Measurements from ENCODE around the gene FGR. TPM values are rescaled to one million over a fixed set of nuclear protein-coding genes. Genes with fewer than 3 reads are reported as not detected.
A peak's percentile ranks its signal among the peaks of the same experiment; 100 is the strongest.

Gene FGR
- total and polyA plus RNA-seq, 2 of the 13 experiments (the other 11 are each of a cell fraction or from before 2014, with no cell fraction given): not detected

GRCh38 chr1:27581823-27582243 is 53.2 kb downstream of the FGR start (continued):
- TF ChIP-seq ZBTB4 (CRISPR knock-in tag; IDR thresholded peaks at IDR 0.05; ENCODE audit: borderline replicate concordance) (no peak), NFAT5 (CRISPR knock-in tag; IDR thresholded peaks at IDR 0.05) (no peak), ZNF597 (CRISPR knock-in tag; IDR thresholded peaks at IDR 0.05) (no peak), MAFG (CRISPR knock-in tag; IDR thresholded peaks at IDR 0.05) (no peak), XRCC5 (optimal IDR thresholded peaks at IDR 0.05; ENCODE audit: low read length) (peak; percentile 43), ZNF883 (CRISPR knock-in tag; IDR thresholded peaks at IDR 0.05; ENCODE audit: not compliant biosample characterization) (no peak), BCL6 (CRISPR knock-in tag; IDR thresholded peaks at IDR 0.05) (peak; percentile 66), ZSCAN25 (CRISPR knock-in tag; IDR thresholded peaks at IDR 0.05) (peak; percentile 90), HNF4G (IDR thresholded peaks at IDR 0.05; ENCODE audit: borderline replicate concordance, low read depth, low read length) (peak; percentile 73), HNF4G (CRISPR knock-in tag; IDR thresholded peaks at IDR 0.05; ENCODE audit: borderline replicate concordance, low read depth) (no peak), ZNF737 (CRISPR knock-in tag; IDR thresholded peaks at IDR 0.05; ENCODE audit: borderline replicate concordance) (no peak), PHF20 (CRISPR knock-in tag; IDR thresholded peaks at IDR 0.05) (no peak), ZNF276 (CRISPR knock-in tag; IDR thresholded peaks at IDR 0.05; ENCODE audit: low read depth) (no peak), GATAD2A (CRISPR knock-in tag; IDR thresholded peaks at IDR 0.05) (peak; percentile 54; the same call in 1 of the 2 replicates), TAF15 (IDR thresholded peaks at IDR 0.05; ENCODE audit: low read depth, low read length, poor library complexity, severe bottlenecking) (no peak), ZNF607 (CRISPR knock-in tag; IDR thresholded peaks at IDR 0.05; ENCODE audit: borderline replicate concordance) (no peak), ZNF431 (CRISPR knock-in tag; IDR thresholded peaks at IDR 0.05; ENCODE audit: borderline replicate concordance, low read depth) (no peak), ATRX (CRISPR knock-in tag; IDR thresholded peaks at IDR 0.05; ENCODE audit: borderline replicate concordance) (no peak)
